ENCODE data around the gene DPYSL3. TPM values are rescaled to one million over a fixed set of nuclear protein-coding genes. Genes with fewer than 3 reads are reported as not detected.
A peak's percentile ranks its signal among the peaks of the same experiment; 100 is the strongest.

DPYSL3 gene
- total RNA-seq, 3 donors from 2014 or later: 12.0 to 134 (median 31.1) TPM

- Histone ChIP-seq H3K9me3 (no peaks in the 10 kb centered on the region), H3K36me3 (ENCODE audit: low read depth) (no peaks in the 10 kb centered on the region), H3K4me1 (ENCODE audit: low read depth) (peaks cover 19% of the 10 kb centered on the region), H3K4me3 (no peak overlapping the region)
- intact Hi-C loops (cut with DNase I, micrococcal nuclease): no loop called here
- TF ChIP-seq CTCF (IDR thresholded peaks at IDR 0.05): no peak
- DNase-seq: no peak
- ATAC-seq: no peak
Observed at GRCh38 chr5:147413266-147413665, 96.6 kb downstream of the DPYSL3 start.

DNA sequence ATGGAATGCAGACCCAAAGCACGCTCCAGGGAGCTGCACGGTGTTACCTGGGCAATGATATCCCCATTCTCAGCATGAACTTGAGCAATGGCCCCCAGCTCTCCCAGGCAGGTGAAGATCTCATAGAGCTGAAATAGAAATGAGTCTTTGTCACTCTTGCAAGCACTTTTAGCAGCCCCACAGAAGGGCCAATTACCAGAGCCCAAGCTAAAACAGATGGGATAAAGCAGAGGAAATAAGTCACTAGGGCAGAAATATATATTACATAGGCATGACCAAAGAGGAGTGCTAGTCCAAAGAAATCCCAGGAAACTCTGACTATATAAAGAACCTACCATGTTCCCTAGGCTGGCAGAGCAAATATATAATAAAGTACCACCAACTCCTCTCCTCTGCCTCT lies 97.3 kb downstream of the DPYSL3 start:
- no peaks in the 10 kb centered on the region for H3K36me3 ChIP-seq (ENCODE audit: low read depth)
- intact Hi-C loops (cut with DNase I, micrococcal nuclease): no loop called here
- no peak for TF ChIP-seq CTCF (IDR thresholded peaks at IDR 0.05)
- H3K4me3 ChIP-seq: no peak overlapping the region
- no peaks in the 10 kb centered on the region for H3K9me3 ChIP-seq
- DNase-seq (no peak), ATAC-seq (no peak)
- peaks cover 13% of the 10 kb centered on the region for H3K4me1 ChIP-seq (ENCODE audit: low read depth)

DNA sequence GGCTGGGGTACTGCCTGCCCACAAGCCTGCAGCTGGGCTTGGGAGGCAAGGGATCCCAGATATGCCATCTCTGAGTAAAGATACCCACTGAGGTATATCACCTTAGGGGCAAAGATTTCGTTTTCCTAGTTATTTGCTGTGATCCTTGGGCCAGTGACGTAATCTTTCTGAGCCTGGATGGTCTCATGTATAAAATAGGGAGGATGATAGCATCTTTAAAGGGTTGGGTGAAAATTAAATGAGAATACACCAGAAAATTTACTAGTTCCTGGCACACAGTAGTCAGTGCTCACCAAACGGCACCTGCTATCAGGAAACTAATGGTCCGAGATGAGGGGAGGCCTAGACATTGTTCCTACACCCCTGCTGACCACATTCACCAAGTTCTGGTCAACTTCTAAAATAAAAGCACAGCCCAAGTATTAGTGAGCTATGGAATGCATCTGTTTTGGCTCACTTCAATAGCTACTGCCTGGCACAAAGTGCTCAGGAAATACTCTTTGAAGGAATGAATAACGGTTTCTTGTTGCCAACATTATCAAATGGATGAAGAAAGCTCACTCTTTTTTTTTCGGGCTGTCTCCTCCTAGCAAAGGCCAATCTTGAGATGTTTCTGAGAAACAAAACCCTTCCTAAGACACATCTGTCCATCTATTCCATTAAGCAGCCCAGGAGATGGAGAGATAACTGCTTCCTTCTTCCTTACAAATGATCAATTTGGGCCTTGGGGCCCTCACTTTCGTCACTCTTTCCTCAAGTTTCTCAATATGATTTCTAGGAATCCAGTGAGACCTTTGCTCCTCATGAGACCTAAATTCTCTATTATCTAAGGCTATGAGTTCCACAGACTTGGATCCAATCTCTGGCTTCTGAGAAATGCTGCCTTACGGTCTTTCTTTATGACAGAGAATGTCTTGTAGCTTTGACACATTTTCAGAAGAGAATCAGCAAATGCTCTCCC lies 98.2 kb downstream of the DPYSL3 start:
- Histone ChIP-seq H3K9me3 (no peaks in the 10 kb centered on the region), H3K4me3 (no peak overlapping the region), H3K36me3 (ENCODE audit: low read depth) (no peaks in the 10 kb centered on the region), H3K4me1 (ENCODE audit: low read depth) (peaks cover 6% of the 10 kb centered on the region)
- intact Hi-C loops (cut with DNase I, micrococcal nuclease): no loop called here
- TF ChIP-seq CTCF (IDR thresholded peaks at IDR 0.05): no peak
- ATAC-seq: no peak
- no peak for DNase-seq

DNA sequence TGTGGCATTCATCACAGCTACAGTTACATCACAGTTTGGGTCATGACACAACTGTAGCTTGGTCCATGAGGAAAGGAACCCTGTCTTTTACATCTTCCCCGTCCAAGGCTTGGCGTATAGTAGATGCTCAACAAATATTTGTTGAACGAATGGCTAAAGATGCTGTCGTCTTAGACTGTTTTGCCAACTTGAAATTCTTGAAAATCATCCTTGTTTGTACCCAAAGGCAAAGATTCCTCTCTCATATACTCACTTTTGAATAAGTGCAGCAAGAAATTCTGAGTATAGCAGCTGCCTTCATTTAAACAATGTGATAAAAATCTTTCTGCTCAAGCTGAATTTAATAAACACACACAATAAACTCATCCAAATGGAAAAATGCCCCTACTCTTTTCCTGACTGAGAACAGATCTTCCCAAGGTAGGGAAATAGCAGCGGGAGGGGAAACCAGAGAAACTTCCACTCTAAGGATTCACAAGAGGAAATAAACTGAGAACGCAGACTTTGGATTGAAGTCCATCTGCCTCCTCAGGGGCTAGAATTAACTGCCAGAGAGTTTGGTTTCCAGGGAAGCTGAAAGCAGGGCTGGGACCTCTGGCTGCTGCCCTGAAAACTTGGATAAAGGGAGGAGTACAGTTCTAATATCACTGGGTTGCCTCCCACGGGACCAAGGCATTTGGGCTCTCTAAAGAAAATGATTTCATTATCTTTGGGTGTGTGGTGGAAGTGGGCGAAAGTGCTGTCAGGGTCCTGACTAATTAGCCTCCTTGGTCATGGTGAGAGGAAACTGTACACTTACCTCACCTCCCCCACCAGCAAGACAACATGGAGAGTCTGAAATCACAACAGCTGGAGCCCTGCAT lies 99.1 kb downstream of the DPYSL3 start:
- Histone ChIP-seq H3K9me3 (no peaks in the 10 kb centered on the region), H3K4me1 (ENCODE audit: low read depth) (no peaks in the 10 kb centered on the region), H3K36me3 (ENCODE audit: low read depth) (no peaks in the 10 kb centered on the region), H3K4me3 (no peak overlapping the region)
- intact Hi-C loops (cut with DNase I, micrococcal nuclease): no loop called here
- no peak for DNase-seq
- ATAC-seq: peak; percentile 24
- no peak for TF ChIP-seq CTCF (IDR thresholded peaks at IDR 0.05)

DNA sequence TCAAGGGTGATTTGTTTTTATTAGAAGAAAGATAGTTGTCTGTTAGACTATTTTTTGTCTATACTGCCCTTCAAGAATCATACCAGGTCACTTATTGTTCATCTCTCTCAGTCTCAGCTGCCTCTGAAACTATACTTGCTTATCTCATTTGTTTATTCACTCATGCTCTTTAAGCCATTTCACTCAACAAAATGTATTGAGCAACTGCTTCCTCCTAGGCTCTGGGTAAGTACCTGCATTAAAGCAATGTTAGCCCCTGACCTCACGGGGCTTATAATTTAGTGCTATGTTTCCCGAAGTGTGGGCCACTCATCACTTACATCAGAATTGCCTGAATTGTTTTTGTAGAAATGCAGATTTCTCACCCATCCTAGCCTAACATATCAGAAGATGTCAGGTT lies 100.9 kb downstream of the DPYSL3 start:
- DNase-seq: no peak
- Histone ChIP-seq H3K4me1 (ENCODE audit: low read depth) (no peaks in the 10 kb centered on the region), H3K4me3 (no peak overlapping the region), H3K36me3 (ENCODE audit: low read depth) (no peaks in the 10 kb centered on the region), H3K9me3 (no peaks in the 10 kb centered on the region)
- intact Hi-C loops (cut with DNase I, micrococcal nuclease): no loop called here
- TF ChIP-seq CTCF (IDR thresholded peaks at IDR 0.05): no peak
- no peak for ATAC-seq

Data from mucosa of descending colon (tissue), 3 donors.